HG02678 (cell line): ENCODE results near the gene RPS18.

Experiments used
- ATAC-seq: cut with Tn5 transposase; IDR thresholded peaks from one replicate; pipeline ENCODE4 v1.9.1; 2021; ENCODE audit warnings: mild to moderate bottlenecking, moderate library complexity; ENCODE audit not compliant: unreplicated experiment

The RPS18 gene

DNA sequence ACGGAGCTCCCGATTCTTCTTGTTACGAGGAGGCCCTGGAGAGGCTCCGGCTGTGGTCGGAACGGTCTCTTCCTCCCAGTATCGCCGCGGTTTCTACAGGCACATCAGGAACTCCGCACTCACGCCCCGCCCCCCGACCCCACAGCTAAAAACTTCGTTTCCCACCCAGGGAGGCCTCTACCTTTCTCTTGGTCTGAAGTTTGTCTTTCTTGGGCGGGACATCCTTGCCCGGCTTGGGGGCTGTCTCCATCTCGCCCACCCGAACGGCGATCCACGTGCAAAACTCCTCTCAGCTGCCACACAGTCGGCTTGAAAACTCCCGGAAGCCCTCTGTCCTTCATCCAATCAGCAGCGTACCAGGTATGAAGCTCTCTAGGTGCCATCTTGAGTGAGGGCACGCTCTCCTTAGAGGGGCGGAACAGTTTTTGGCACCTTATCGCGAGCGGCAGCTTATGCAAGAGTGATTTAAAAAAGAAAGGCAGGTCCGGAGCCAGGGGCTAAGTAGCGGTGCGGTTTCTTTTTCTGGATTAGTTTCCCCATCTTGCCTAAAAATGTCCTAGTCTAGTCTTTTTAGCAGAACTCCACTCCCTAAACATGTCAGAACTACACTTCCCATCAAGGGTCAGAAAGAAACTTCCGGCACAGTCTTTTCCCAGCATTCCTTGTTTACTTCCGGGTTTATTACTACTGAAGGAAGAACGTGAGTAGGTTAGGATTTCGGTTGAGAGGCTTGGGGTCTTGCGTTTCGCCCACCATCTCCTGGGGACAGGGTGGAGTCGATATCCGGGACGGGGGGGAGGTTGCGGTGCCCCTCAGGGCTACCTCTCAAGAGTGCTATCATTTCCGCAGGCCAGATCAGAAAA lies 17.3 kb downstream of the RPS18 start, which contains the start of the genes PFDN6 and WDR46:
Gene PFDN6, plus strand, starts transcription at position 681 of the 863 bp plus-strand sequence. CDS start 256 bp downstream, outside the sequence.
Gene WDR46, minus strand, starts transcription at position 319 of the 863 bp plus-strand sequence. Its CDS starts 69 bp downstream, at position 250.
- peak; percentile 87 for ATAC-seq

DNA sequence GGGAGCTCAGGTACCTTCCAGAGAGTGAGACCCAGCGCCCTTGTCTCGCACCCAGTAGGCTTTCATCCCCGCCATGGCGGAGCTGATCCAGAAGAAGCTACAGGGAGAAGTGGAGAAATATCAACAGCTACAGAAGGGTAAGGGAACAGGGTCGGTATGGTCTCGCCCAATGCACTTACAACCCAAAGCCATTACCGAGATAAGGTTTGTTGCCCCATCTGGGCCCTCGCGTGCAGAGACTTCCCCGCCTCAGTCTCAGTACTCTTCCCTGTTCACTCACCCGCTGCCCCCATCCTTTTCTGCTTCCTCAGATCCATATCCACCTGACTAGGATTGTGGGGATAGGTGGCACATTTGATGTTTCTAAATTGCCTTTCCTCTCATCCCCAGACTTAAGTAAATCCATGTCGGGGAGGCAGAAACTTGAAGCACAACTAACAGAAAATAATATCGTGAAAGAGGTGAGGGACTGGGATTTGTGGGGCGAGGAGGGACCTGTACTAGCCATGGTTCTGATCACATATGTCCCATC lies 18.0 kb downstream of the RPS18 start:
- no peak for ATAC-seq

DNA sequence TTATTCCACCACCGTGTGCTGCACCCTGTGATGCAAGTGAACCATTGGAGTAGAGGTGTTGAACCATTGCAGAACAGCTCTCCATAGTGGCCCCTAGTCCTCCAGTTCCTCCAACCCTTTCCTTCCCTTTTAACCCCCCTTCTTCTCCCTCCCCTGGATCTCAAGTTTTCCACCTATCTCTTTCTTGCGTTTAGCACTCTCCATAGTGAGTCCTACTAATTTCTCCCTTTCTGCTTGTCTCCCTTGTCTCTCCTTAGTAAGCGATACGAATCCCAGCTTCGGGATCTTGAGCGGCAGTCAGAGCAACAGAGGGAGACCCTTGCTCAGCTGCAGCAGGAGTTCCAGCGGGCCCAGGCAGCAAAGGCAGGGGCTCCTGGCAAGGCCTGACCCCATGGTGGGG lies 18.6 kb downstream of the RPS18 start:
- no peak for ATAC-seq

DNA sequence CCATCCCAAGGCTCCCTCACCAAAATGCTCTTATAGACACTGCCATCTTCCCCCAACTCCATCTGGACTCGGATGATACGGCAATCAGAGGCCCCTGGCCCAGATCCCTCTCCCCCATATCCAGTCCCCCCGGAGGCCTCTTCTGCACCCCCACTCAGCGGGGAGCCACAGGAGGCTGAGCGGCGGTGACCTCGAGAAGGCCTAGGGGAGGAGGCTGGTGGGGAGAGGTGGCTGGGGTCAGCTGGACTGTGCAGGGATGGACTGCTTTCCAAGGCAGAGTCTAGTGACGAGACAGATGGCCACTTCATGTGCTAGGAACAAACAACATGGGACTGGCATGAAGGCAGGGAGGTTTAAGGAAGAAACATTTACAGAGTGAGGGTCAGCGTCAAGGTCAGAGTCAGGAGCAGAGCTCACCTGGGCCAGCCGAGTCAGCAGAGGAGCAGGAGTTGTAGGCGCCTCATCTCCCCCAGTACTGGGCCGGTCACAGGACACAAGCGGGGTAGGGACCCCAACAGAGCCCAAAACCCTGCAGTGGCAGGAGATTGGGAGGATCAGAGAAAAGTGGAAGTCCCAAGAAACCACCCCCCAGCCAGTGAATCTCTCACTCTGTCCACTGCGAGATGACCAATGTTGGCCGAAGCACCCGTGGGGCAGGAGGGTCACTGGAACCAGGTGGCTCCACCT lies 21.3 kb downstream of the RPS18 start:
- no peak for ATAC-seq

GRCh38 chr6:33294086-33294823 lies 22.4 kb downstream of the RPS18 start:
- ATAC-seq, result no peak

GRCh38 chr6:33295621-33296369 lies 23.9 kb downstream of the RPS18 start:
- ATAC-seq, result no peak

- ATAC-seq, result no peak
Observed at GRCh38 chr6:33296797-33297405, 25.0 kb downstream of the RPS18 start.

DNA sequence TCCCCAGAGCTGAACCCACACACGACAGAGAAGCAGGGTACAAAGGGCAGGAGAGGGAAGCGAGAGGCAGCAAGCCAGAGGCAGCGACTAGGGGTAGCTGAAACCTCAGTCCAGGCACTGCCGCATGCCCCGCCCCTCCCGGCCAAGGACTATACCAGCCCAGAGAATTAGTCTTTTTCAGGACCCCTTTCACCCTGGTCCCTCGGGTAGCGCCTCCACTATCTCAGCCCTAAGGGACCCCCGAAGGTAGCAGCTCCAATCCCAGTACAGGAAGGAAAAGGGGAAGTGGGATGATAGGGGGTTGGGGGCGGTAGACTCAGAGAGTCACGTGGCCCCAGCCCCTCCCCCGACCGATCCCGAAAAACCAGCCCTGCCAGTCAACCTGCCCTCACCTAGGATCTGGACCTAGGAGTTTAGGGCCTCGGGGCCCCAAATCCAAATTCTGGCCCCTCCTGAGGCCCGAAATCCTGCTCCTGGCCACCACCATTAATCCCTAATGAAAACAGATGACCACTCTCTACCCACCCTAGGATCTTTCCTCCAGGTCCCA lies 25.6 kb downstream of the RPS18 start:
- ATAC-seq, result no peak

DNA sequence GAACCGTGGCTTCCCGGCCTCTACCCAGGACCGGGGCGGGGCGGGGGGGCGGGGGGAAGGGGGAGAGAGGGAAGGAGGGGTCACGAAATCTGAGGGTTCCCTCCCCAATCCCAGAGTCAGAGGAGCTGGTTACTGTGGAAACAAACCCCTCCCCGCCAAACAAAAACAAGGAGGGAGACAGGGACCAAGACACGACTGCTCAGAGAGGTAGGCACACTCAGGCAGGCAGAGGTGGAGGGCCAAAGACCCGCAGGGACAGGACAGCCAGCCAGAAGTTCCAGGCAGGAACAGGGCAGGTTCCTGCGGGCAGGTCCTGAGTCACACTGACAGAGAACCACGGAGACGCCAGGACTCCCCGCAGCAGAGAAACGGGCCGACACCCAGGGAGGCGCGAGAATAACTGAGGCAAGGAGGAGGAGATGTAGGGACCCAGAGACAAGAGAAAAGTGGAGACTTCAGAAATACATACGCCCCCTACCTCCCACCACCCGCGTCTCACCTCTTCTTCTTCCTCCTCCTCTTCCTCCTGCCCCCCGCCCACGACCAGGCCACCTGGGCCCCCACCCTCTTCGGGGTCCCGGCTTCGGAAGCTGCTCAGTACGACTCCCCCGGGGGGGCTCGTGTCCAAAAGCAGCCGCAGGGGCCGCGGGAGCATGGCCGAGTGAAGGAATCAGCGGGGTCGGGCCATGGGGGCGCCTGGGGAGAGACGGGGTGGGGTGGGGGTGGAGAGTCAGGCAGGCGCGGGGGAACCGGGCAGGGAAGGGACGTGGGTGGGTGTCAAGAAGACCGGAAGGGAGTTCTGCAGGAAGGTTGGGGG lies 26.3 kb downstream of the RPS18 start:
- ATAC-seq, result no peak

GRCh38 chr6:33298773-33299236 lies 26.9 kb downstream of the RPS18 start, which contains the start of gene RGL2:
Gene RGL2 (minus strand): TSS chr6:33298942. CDS start chr6:33298610, 332 bp downstream.
- peak; percentile 28 for ATAC-seq

GRCh38 chr6:33299237-33299944 lies 27.5 kb downstream of the RPS18 start:
- peak; percentile 76 for ATAC-seq

GRCh38 chr6:33301877-33302276 lies 30.0 kb downstream of the RPS18 start:
- no peak for ATAC-seq

GRCh38 chr6:33304216-33304615 lies 32.3 kb downstream of the RPS18 start:
- no peak for ATAC-seq

DNA sequence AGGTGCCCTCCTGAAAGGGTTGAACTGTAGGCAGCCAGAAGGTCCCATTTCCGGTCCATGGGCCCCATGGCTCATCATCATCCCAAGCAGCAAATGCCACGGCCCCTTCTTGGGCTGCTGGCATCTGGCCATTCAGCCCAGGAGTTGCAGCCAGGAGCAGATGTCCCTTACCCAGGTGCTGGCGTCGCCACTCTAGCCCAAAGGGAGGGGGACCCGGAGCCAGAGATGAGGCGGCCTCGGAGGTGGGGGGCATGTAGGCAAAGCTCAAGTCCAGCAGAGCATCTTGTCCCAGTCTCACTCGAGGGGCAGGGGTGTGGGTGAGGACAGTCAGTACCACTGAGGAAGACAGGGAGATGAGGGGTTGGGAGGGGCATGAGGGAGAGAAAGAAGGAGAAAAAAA lies 33.2 kb downstream of the RPS18 start:
- ATAC-seq, result no peak

- no peak for ATAC-seq
Observed at GRCh38 chr6:33306356-33306755, 34.5 kb downstream of the RPS18 start.

GRCh38 chr6:33312361-33313104 lies 40.7 kb downstream of the RPS18 start:
- ATAC-seq, result peak; percentile 38

GRCh38 chr6:33313105-33313708 lies 41.3 kb downstream of the RPS18 start:
- no peak for ATAC-seq
